Testis (tissue), 3 donors: ENCODE results near the gene IMMP2L. TPM values are rescaled to one million over a fixed set of nuclear protein-coding genes. Genes with fewer than 3 reads are reported as not detected.

Experiments
- DNase-seq: peaks from one replicate; pipeline ENCODE4 v3.0.0-alpha.2; 2019
- H3K27ac ChIP-seq, 2 donors: fragments of 200-600 bp; sonication (generic); one replicate each; pipeline ENCODE4 v1.5.1; 2019
- H3K27me3 ChIP-seq: fragments of 200-600 bp; sonication (generic); one replicate; pipeline ENCODE4 v1.5.1; 2019
- H3K36me3 ChIP-seq: fragments of 200-600 bp; sonication (generic); one replicate; pipeline ENCODE4 v1.5.1; 2017; ENCODE audit warnings: low read depth; ENCODE audit errors: missing control alignments
- H3K4me1 ChIP-seq: fragments of 200-600 bp; sonication (generic); one replicate; pipeline ENCODE4 v1.5.1; 2019
- H3K4me3 ChIP-seq, 2 donors: fragments of 200-600 bp; sonication (generic); one replicate each; pipeline ENCODE4 v1.5.1; 2017 to 2019
- H3K9me3 ChIP-seq: fragments of 200-600 bp; sonication (generic); one replicate; pipeline ENCODE4 v1.5.1; 2017
- POLR2A ChIP-seq: fragments of 450-650 bp; IDR thresholded peaks from one replicate; pipeline ENCODE4 v1.6.1; 2017; ENCODE audit warnings: antibody characterized with exemption, mild to moderate bottlenecking, moderate library complexity
- WGBS, 2 donors: methylation state at CpG; one replicate each; pipeline ENCODE4 v1.1.5; 2018; 5-methylcytosine and 5-hydroxymethylcytosine counted together
- intact Hi-C: fragments of 100-400 bp; cut with DNase I; formaldehyde crosslinking; loops from one replicate; pipeline ENCODE4 v1.15.1; 2023; ENCODE audit warnings: low total_unique reads
- polyA plus RNA-seq: library from polyadenylated mRNA; stranded (reverse); fragments of 350-450 nt; fragmentation: Illumina TruSeq; extraction: RNeasy Lipid Tissue Mini Kit (QIAGEN cat#74804); gene quantifications from one replicate; pipeline ENCODE4 v1.2.3, GENCODE V29; 2014; ENCODE audit warnings: low read depth, low replicate concordance; ENCODE audit not compliant: insufficient read depth
- total RNA-seq, 2 donors: library from RNA; depleted of rRNA; stranded (reverse); fragments of >200 nt; gene quantifications; one replicate each; pipeline ENCODE4 v1.2.3, GENCODE V29; 2016
- TF ChIP-seq, protein P1 (sequence below), 3 experiments: fragments of 450-650 bp in 2 of 3; fragments of 200-600 bp in 1 of 3; sonication (generic) in 1 of 3; IDR thresholded peaks; one replicate each; pipeline ENCODE4 v1.5.1; 2016 to 2019; ENCODE audit warnings: antibody characterized with exemption in 3 of 3, mild to moderate bottlenecking in 2 of 3, moderate library complexity in 1 of 3

Gene IMMP2L
- total and polyA plus RNA-seq, 3 donors from 2014 or later = 10.7 to 12.4 (median 11.2) TPM

DNA sequence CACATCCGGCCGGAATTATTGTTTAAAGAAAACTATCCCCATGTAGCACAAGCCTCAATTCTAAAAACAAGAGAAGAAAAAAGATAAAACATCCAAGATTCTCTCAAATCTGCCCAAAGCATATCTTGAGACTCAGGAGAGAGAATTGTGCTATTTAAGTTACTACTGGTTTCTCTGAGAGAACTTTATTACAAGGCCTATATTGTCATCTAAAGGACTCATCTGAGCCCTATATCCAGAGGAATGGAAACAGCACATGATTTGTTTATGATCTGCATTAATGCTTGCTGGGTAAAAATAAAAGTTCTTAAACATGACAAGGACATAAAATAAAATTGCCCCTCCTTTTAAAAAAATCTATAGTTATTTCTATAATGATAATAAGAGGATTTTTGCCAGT, 446.3 kb downstream of the IMMP2L start:
- Histone ChIP-seq H3K36me3 (no peaks in the 10 kb centered on the region), H3K27ac (peak overlapping the region in 1 of 2 donors; percentile 12), H3K4me1 (peaks cover 5% of the 10 kb centered on the region), H3K27me3 (no peaks in the 10 kb centered on the region), H3K4me3 (no peak overlapping the region), H3K9me3 (no peaks in the 10 kb centered on the region)
- WGBS, 2 donors = 93 to 97% methylated on average over 2 of the region's 2 CpGs
- intact Hi-C loops = no loop called here
- DNase-seq = no peak
- TF ChIP-seq POLR2A = no peak
- TF ChIP-seq, protein P1, sequence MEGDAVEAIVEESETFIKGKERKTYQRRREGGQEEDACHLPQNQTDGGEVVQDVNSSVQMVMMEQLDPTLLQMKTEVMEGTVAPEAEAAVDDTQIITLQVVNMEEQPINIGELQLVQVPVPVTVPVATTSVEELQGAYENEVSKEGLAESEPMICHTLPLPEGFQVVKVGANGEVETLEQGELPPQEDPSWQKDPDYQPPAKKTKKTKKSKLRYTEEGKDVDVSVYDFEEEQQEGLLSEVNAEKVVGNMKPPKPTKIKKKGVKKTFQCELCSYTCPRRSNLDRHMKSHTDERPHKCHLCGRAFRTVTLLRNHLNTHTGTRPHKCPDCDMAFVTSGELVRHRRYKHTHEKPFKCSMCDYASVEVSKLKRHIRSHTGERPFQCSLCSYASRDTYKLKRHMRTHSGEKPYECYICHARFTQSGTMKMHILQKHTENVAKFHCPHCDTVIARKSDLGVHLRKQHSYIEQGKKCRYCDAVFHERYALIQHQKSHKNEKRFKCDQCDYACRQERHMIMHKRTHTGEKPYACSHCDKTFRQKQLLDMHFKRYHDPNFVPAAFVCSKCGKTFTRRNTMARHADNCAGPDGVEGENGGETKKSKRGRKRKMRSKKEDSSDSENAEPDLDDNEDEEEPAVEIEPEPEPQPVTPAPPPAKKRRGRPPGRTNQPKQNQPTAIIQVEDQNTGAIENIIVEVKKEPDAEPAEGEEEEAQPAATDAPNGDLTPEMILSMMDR (IDR thresholded peaks at IDR 0.05) = no peak

- H3K36me3 ChIP-seq = no peaks in the 10 kb centered on the region
- peaks cover 10% of the 10 kb centered on the region for H3K4me1 ChIP-seq
- no peaks in the 10 kb centered on the region for H3K9me3 ChIP-seq
- no peaks in the 10 kb centered on the region for H3K27me3 ChIP-seq
- DNase-seq = no peak
- TF ChIP-seq, protein P1 (IDR thresholded peaks at IDR 0.05) = no peak
- no peak for TF ChIP-seq POLR2A
- intact Hi-C loops = no loop called here
- WGBS, 2 donors = 73 to 74% methylated on average over 1 of the region's 1 CpG
- peak overlapping the region in 1 of 2 donors; percentile 4 for H3K27ac ChIP-seq
- H3K4me3 ChIP-seq = no peak overlapping the region
These were observed 448.9 kb downstream of the IMMP2L start for GRCh38 chr7:111113263-111114017.

DNA sequence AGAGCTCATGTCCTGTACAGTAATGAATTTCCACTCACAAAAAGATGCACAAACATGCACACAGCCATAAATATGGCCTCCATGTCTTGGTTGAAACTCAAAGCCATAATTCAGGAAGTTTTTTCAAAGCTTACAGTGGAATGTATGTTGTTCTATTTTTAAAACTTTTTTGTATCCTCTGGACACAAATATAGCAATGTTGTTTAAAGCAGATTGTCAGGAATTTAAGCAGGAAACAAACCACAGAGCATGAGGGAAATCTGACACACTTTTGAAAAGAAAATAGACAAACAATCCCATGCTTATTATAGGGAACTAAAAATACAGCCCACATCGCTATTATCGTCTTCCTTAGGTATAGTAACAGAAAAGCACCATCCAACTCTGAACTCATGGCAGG, 449.9 kb downstream of the IMMP2L start:
- Histone ChIP-seq H3K36me3 (no peaks in the 10 kb centered on the region), H3K4me1 (peaks cover 18% of the 10 kb centered on the region), H3K9me3 (no peaks in the 10 kb centered on the region), H3K27ac (no peak overlapping the region), H3K27me3 (no peaks in the 10 kb centered on the region), H3K4me3 (no peak overlapping the region)
- intact Hi-C loops = no loop called here
- WGBS, 2 donors = 75 to 77% methylated on average over 2 of the region's 2 CpGs
- TF ChIP-seq, protein P1 (IDR thresholded peaks at IDR 0.05) = no peak
- TF ChIP-seq POLR2A = no peak
- DNase-seq = no peak

GRCh38 chr7:111108496-111108895, 453.8 kb downstream of the IMMP2L start:
- H3K36me3 ChIP-seq = no peaks in the 10 kb centered on the region
- intact Hi-C loops = no loop called here
- no peaks in the 10 kb centered on the region for H3K27me3 ChIP-seq
- H3K9me3 ChIP-seq = no peaks in the 10 kb centered on the region
- H3K4me1 ChIP-seq = peaks cover 23% of the 10 kb centered on the region
- WGBS, 2 donors = 62 to 75% methylated on average over 3 of the region's 3 CpGs
- no peak overlapping the region for H3K4me3 ChIP-seq
- no peak for DNase-seq
- peak overlapping the region in 1 of 2 donors; percentile 15 for H3K27ac ChIP-seq
- TF ChIP-seq POLR2A = no peak
- TF ChIP-seq, protein P1 (IDR thresholded peaks at IDR 0.05) = no peak

DNA sequence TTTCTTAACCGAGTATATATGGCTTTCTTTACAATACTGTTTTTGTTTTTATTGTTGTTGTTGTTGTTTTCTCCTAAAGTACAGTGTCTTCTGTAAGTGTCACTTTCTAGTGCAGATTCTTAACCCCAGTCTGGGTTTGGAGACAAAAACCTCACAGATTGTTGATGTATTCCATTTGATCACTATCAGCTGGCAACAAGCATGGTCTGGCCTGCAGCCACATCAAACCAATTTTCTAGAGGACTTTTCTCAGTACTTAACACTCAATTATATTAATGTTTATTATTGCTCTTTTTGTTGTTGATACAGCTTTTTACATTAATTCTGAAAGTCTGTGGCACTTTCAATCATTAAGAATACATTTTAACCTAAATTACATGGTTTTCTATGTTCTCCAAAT, 454.3 kb downstream of the IMMP2L start:
- Histone ChIP-seq H3K4me1 (peaks cover 23% of the 10 kb centered on the region), H3K27me3 (no peaks in the 10 kb centered on the region), H3K9me3 (no peaks in the 10 kb centered on the region), H3K4me3 (no peak overlapping the region), H3K27ac (peak overlapping the region in 1 of 2 donors; percentile 15), H3K36me3 (no peaks in the 10 kb centered on the region)
- intact Hi-C loops = no loop called here
- TF ChIP-seq, protein P1 (IDR thresholded peaks at IDR 0.05) = no peak
- 36 to 53% methylated on average over 1 of the region's 1 CpG for WGBS, 2 donors
- no peak for DNase-seq
